ENCODE data around the gene C19orf53.

C19orf53 gene

DNA sequence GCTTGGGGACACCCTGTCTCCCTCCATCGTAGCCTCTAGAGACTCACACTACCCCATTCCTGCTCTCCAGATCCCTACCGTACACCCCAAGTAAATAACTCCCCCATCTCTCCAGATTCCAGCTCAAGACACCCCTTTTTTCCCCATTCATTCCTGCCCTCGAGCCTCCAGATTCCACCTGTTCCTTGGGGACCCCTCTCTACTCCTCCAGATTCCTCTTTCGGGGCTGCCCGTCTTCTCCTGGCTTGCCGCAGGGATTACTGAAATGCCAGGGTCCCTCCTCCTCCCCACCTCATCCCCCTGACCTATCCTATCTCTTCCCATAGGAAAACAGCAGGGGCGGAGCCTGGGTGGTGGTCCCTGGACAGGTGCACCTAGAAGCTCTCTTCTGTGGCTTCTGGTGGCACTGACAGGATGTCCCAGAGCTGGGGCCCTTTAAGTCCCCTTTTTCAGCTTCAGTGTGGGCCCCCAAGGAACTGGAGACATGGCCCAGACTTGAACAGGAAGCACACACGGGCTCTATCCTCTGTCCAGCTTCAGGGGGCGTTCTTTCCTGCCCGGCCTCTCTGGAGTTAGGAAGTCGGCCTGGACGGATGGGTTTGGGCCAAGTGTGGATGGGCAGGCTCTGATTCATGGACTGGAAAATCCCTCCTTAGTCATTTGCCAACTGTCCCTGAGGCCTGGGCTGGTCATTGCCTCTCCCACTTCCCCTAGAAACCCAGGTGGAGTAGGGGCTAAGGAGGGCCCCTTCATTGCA lies 22.2 kb downstream of the C19orf53 start:
- no peak for DNase-seq

DNA sequence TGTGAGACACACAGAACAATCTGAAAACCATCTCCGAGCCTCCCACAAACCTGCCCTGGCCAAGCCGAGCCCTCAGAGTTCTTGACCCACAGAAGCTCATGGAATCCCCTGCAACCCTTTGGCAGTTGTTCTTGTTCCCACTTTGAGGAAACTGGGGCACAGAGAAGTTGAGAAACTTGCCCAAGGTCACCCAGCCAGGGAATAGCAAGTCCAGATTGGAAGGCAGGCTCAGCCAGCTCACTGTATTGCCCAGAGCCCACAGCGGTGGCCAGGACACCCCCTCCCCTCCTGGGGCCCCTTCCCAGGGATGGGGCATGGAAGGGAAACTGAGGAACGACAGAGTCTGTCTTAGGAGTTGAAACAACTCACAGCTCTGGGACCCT lies 22.8 kb downstream of the C19orf53 start:
- no peak for DNase-seq

DNA sequence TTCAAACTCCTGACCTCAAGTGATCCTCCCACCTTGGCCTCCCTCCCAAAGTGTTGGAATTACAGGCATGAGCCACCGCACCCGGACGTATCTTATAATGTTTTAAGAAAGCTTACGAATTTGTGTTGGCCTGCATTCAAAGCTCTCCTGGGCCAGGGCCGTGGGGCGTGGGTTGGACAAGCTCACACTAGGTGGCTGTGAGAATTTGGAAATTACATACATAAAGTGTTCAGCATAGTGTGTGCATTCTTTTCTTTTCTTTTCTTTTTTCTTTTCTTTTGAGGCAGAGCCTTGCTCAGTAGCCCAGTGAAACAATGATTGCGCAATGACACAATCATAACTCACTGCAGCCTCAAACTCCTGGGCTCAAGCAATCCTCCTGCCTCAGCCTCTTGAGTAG lies 23.6 kb downstream of the C19orf53 start:
- no peak for DNase-seq

DNA sequence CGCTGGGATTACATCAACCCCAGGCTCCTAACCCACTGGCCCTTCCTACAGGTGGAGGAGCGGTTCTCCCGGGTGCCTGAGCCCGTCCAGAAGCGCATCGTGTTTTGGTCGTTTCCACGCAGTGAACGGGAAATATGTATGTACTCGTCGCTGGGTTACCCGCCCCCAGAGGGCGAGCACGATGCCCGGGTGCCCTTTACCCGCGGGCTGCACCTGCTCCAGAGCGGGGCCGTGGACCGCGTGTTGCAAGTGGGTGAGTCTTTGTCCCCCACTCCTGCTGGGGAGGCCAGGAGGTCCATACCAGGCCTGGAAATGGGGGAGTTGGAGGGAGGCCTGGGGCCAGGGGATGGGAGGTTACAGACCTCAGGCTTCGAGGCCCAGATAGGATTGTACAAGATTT lies 25.4 kb downstream of the C19orf53 start:
- no peak for DNase-seq

DNA sequence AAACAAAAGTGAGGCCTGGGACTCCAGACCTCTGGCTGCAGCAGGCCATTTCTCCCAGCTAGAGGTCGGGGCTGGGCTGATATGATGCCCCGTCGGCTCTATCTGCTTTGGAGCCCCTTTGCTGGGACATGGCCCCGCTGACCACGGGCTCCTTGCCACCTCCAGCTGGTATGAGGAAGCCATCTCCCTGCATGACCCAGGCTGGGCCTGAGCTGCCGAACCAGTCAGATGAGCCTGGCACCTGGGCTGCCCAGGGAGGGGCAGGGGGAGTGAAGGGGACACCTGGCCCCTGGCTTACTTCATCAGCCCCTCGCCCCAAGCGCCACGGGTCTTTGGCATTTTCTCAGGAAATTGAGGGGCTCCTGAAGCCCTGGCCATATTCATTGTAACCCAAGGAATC lies 28.8 kb downstream of the C19orf53 start:
- DNase-seq, result no peak

DNA sequence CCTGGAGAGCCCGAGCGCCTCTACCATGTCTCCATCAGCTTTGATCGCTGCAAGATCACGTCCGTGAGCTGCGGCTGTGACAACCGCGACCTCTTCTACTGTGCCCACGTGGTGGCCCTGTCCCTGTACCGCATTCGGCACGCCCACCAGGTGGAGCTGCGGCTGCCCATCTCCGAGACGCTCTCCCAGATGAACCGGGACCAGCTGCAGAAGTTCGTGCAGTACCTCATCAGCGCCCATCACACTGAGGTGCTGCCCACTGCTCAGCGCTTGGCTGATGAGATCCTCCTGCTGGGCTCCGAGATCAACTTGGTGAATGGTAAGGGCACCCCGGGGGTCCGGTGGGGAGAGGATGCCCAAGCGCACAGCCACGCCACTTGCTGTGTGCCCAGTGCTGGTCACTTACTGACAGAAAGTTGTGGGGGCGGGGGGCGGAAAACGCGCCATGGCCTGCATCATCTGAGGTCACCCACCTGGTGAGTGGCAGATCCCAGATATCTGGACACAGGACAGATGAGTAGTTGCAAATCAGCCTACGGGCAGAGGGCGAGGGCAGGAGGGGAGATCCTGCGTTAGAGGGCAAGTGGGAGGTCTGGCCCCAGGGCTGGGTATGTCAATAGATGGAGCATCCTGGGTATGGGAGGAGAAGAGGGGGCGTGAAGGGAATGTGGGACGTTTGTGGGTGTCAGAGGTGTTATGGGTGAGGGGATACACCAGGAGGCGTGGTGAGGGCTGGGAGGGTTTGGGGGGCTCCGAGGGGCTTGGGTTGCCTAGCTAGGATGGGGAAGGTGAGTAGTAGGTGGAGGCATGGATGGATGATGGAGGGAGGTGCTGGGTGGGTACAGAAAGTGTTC lies 30.8 kb downstream of the C19orf53 start:
- DNase-seq, result no peak

DNA sequence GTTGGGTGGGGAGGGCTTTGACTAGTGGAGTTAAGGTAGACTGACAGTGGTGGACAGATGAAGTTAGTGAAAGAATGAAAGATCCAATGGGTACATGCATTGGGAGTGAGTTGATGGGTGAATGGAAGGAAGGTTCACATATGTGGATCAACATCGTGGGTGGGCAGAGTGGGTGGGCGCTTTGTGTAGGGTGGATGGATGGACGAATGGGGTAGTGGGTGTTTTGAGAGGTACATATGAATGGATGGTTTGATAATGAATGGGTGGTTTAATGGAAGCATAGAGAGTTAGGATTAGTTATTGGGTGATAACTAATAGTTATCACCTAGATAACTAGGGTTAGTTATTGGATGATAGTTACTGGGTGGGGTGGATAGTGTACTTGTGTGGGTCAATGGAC lies 32.5 kb downstream of the C19orf53 start:
- no peak for DNase-seq

DNA sequence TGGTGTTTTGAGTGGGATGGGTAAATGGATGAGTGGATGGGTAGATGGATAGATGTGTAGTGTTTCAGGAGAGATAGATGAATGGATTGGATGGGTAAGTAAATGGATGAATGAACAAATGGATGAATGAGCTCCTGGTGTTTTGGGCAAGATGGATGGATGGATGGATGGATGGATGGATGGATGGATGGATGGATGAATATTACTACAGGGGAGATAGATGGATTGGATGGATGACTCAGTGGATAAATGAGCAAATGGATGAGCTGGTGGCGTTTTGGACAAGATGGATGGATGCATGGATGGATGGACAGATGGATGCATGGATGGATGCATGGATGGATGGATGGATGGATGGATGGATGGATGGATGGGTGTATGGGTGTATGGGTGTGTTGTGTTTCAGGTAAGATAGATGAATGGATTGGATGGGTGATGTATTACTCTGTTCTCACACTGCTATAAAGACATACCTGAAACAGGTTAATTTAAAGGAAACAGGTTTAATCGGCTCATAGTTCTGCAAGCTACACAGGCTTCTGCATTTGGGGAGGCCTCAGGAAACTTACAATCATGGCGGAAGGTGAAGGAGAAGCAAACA lies 33.3 kb downstream of the C19orf53 start:
- no peak for DNase-seq

DNA sequence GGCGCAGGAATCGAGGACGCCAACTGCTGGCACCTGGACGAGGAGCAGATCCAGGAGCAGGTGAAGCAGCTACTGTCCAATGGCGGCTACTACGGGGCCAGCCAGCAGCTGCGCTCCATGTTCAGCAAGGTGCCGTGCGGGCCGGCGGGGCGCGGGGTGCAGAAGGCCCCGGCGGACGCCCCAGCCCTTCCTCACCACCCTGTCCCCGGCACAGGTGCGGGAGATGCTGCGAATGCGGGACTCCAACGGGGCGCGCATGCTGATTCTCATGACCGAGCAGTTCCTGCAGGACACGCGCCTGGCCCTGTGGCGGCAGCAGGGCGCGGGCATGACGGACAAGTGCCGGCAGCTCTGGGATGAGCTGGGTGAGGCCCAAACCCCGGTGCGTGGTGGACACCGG lies 34.6 kb downstream of the C19orf53 start:
- DNase-seq, result no peak

DNA sequence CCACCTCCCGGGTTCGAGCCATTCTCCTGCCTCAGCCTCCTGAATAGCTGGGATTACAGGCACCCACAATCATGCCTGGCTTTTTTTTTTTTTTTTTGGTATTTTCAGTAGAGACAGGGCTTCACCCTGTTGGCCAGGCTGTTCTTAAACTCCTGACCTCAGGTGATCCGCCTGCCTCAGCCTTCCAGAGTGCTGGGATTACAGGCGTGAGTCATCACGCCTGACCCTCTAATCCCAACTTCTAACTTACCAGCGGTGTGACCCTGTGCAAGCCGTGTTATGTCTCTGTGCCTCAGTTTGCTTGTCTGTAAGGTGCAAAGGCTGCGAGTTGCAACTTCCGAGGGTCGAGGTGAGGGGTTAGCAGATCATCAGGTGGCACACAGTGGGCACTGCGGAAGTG lies 38.3 kb downstream of the C19orf53 start:
- DNase-seq, result no peak

DNA sequence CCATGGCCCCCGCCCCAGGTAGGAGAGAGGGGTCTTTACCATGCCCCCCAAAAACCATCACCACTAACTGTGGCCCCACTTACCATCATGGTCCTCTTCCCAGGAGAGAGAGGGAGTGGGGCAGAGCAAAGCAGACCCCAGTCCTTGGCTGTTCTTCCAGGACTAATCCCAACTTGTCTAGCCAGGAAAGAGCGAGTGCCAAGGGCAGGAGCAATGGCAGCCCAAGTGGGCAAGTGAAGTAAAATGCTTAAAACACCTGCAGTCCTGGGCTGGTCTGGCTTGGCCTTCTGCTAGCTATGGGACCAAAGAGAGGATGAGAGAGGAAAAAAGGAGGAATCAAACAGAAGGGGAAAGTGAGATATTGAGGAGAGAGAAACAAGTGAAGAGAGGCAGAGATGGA lies 38.9 kb downstream of the C19orf53 start:
- DNase-seq, result no peak

DNA sequence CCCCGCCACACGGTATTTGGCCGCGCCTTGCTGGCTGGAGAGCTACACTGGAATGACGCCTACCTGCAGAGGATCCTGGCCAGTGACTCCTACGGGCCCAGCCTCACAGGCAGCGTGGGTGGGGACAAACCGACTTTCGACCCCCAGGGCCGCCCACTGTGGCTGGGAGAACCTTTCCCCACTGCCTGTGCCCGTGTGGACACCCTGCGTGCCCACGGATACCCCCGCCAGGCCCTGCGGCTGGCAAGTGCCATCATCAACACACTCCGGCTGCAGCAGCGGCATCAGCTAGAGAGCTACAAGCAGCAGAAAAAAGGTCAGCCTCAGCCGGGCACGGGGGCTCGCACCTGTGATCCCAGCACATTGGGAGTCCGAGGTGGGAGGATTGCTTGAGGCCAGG lies 40.3 kb downstream of the C19orf53 start:
- no peak for DNase-seq

DNA sequence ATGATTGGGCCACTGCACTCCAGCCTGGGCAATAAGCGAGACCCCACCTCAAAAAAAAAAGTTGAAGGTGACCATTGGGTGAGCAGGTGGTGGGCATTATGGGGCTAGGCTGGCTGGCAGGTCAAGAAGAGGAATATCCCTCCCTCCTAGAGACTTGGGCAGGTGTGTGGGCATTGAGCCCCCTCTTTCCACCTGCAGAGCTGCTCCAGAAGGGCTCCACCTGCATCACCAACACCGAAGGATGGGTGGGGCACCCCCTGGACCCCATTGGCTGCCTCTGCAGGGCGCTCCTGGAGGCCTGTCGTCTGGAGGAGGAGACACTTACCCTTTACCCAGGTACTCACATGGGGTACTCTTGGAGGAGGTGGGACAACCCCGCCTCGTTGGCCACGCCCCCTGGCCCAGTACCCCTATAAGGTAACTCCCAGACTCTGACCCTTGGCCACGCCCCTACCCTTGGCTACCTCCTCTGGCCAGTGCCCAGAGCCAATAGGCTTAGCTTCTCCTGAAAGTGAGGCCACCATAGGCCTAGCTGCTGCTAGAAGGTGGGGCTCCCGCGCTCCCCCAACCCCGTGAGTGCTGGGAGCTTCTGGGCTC lies 42.9 kb downstream of the C19orf53 start:
- DNase-seq, result no peak

DNA sequence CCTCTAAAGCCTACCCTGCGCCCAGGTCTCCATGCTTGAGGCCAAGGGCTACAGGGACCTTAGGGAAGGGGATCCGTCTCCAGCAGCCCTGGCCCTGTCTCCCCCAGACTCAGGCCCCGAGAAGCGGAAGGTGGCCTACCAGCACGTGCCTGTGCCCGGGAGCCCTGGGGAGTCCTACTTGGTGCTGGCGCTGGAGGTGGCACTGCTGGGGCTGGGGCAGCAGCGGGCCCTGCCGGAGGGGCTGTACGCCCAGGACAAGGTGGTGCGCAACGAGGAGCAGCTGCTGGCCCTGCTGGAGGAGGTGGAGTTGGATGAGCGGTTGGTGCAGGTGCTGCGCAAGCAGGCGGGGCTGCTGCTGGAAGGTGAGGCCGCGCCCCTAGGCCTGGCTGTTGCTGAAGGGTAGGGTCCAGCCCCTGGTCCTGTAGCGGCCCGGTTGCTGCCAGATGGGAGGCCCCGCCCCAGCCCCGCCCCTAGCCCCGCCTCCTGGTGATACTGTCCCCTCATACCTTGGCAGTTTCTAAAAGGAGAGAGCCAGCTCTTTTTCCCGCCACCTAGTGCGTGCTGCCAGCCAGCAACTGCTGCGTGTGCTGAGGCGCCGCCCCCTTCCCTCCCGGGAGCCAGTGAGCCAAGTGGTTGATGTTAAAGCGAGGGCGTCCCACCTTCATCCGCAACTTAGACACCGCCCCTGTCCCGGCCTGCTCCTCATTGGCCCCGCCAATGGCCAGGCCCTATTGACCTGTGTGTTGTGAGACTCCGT lies 43.5 kb downstream of the C19orf53 start:
- DNase-seq, result no peak

DNA sequence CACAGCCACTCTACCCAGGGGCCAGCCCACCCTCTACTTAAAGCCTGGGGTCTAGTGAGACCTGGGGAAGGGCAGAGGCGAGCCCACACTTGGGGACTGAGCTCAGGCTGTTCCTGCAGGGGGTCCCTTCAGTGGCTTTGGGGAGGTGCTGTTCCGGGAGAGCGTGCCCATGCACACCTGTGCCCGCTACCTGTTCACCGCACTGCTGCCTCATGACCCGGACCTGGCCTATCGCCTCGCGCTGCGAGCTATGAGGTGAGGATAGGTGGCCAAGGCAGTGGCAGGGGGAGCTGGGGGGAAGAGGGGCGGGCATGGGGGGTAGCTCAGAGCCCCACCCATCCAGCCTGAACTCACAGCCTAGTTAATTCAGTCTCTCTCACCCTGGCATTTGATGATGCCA lies 45.0 kb downstream of the C19orf53 start:
- no peak for DNase-seq

DNA sequence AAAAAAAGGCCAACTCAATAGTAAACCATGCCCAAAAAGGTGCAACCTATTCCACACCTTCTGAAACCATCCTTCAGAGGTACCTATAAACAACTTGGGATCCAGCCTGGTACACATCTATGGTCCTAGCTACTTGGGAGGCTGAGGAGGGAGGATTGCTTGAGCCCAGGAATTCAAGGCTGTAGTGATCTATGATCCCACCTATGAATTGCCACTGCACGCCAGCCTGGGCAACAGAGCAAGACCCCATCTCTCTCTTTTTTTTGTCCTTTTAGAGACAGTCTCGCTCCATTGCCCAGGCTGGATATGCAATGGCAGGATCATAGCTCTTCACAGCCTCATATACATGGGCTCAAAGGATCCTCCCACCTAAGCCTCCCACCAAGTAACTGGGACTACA lies 47.0 kb downstream of the C19orf53 start:
- DNase-seq, result no peak

DNA sequence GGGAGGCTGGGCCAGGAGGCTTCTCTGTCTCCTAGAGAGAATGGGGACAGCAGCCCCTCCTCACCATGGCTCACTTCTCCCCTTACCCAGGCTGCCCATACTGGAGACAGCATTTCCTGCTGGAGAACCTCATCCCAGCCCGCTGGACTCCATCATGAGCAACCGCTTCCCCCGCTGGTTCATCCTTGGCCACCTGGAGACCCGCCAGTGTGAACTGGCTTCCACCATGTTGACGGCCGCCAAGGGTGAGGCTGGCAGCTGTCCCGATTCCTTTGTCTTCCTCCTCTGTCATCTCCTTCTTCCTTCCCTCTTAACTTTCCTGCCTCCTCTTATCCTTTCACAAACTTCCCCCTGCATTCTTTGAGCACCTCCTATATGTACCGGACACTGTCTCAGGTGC lies 49.0 kb downstream of the C19orf53 start:
- no peak for DNase-seq

DNA sequence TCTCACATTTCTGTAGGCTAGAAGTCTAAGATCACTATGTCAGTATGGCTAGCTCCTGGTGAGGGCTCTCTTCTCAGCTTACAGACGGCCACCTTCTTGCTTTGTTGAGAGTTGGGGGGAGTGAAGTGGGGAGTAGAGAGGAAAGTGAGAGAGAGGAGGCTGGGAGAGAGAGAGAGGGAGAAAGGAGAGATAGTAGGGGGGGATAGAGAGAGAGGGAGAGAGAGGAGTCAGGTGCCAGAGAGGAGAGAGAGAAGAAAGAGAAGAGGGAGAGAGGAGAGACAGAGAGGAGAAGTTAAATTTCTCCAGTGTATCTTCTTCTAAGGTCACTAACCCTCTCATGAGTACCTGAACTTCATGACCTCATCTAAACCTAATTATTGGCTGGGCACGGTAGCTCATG lies 49.6 kb downstream of the C19orf53 start:
- no peak for DNase-seq

DNA sequence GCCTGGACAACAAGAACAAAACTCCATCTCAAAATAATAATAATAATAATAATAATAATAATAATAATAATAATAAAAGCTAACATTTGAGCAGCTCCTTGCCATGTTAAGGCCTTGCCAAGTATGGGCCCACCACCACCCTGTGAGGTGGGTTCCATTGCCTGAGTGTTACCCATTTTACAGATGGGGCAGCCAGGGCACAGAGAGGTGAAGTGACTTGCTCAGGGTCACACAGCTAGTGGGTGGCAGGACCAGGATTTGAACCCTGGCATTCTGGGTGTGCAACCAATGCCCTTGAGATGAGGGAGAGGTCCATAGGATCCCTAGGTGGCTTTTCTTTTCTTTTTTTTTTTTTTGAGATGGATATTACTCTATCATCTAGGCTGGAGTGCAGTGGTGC lies 50.4 kb downstream of the C19orf53 start:
- DNase-seq, result no peak

DNA sequence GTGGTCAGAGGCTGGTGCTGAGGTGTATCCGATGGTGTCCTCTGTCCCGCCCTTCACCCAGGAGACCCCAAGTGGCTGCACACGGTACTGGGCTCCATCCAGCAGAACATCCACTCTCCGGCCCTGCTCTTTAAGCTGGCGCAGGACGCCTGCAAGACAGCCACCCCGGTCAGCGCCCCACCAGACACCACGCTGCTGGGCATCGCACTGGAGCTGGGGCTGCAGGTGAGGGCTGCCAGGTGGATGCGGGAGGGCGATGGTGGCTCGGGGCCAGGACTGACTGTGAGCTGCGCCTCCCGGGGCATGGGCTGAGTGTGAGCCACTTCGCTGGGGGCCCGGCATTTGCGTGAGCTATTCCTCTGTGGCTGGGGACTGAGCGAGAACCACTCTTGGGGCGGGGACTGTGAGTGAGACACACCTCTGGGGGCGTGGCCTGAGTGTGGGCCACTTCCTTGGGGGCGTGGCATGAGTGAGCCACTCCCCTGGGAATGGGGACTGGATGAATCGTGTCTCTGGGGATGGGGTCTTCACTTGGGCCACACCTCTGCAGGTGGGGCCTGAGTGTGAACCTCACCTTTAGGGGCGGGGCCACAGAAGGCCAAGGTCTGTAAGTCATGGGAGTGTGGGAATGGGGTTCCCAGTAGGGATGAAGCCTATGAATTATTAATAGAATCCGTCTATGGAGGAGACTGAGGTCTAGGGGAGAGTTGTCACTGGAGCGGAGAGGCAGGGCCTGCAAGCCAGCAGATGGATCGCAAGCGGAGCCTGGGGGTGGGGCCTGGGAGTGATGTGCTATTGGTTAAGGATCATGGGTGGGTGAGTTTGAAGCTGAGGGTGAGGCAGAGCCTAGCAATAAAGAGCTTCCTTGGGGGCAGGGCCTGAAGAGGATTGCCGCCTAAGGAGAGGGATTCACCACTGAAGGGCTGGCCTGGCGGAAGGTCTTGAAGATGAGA lies 51.5 kb downstream of the C19orf53 start:
- DNase-seq, result no peak

DNA sequence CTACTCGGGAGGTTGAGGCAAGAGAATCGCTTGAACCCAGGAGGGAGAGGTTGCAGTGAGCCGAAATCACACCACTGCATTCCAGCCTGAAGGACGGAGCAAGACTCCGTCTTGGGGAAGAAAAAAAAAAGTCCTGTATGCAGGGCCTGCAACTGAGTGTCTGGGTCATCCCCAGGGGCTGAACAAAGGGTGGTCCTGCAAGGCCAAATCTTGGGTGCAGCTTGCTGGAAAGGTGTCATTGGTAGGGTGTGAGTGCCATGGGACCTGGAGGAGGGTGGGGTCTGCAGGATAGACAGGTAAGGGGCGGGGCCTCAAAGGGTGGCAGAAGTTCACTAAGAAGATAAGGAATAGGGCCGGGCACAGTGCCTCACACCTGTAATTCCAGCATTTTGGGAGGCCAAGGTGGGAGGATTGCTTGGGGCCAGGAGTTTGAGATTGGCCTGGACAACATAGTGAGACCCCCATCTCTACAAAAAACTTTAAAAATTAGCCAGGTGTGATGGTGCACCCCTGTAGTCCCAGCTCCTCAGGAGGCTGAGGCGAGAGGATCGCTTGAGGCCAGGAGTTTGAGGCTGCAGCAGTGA lies 52.5 kb downstream of the C19orf53 start:
- DNase-seq, result no peak

All from activated naive CD4-positive, alpha-beta T cell treated with anti-CD3 and anti-CD28 coated beads, Interleukin-2, amount 50 U/mL, for 16 hours (primary cell).